Measurements from ENCODE around the gene IL17RC. TPM values are rescaled to one million over a fixed set of nuclear protein-coding genes. Genes with fewer than 3 reads are reported as not detected.
A peak's percentile ranks its signal among the peaks of the same experiment; 100 is the strongest.

Gene IL17RC
- polyA plus RNA-seq, 6 donors from 2014 or later, result 3.9 to 9.1 (median 7.6) TPM

DNA sequence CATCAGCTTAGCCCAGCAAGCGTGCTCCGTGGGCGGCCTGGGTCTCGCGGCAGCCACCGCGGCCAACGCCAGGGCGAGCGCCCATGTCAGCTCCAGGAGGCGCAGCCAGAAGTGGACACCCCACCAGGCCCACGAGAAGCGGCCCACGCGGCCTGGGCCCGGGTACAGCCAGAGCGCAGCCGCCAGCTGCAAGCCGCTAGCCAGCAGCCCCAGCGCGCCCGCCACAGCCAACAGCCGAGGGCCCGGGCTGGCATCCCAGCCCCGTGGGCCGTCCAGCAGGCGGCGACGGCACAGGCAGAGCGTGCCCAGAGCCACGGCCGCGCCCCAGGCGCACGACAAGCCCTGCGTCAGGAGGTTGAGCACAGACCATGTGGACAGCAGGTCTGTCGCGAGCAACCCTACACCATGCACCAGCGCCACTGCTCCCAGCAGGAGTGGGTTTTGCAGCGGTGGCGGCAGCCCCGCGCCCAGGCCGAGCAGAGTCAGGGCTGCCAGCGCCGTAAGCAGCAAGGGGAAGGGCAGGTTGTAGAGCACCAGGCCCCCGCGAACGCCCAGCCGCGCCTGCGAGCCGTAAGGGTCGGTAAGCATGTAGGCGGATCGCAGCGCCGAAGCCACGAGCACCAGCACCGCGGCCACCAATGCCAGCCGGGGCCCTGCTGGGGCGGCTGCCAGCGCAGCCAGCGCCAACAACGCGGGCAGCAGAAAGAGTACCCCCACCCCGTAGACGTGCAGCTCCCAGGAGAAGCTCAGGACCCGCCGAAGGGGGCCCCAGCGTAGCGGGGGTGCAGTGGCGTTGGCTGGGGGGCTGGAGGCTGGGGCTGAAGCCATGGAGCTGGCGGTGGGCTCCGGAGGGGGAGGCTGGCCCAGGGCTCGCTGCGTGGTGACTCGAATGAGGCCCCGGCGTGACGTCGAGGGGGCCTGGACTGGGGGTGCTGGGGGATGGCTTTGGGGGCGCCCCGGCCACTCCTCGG, 30.4 kb downstream of the IL17RC start:
- Mint-ChIP-seq H3K9me3 (no peaks in the 10 kb centered on the region), H3K4me1 (peaks cover 7 to 20% (median 15%) of the 10 kb centered on the region in 3 donors), H3K36me3 (no peaks in the 10 kb centered on the region), H3K27ac (no peak overlapping the region), H3K4me3 (peak overlapping the region in 1 of 8 donors; percentile 15), H3K27me3 (peaks cover 0 to 9% (median 0%) of the 10 kb centered on the region in 3 donors)
- no peak for DNase-seq
- no peak for ATAC-seq (ENCODE audit: low read depth in 2 of 2)

DNA sequence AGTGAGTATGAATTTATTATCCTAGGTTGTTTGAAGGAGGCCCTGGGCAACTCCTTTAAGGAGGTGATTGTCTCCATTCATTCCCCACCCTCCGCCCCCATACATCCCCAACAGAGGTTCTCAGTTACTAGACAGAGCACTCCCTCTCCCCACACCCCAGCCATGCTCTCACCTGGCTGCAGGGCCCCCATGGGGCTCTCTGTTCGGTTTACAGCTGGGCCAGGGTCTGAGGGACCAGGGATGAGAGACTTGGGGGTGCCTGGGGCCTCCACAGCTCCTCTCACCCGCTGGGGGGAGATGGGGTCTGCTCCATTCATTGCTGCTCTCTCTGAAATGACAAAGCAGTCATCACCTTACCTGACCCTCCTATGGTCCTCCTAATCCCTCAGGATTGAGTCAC, 31.7 kb downstream of the IL17RC start:
- peaks cover 7 to 20% (median 20%) of the 10 kb centered on the region in 3 donors for H3K4me1 Mint-ChIP-seq
- no peaks in the 10 kb centered on the region for H3K36me3 Mint-ChIP-seq
- DNase-seq (no peak), ATAC-seq (ENCODE audit: low read depth in 2 of 2) (no peak)
- H3K27me3 Mint-ChIP-seq, result peaks cover 0 to 9% (median 0%) of the 10 kb centered on the region in 3 donors
- H3K4me3 Mint-ChIP-seq, result no peak overlapping the region
- no peak overlapping the region for H3K27ac Mint-ChIP-seq
- no peaks in the 10 kb centered on the region for H3K9me3 Mint-ChIP-seq

DNA sequence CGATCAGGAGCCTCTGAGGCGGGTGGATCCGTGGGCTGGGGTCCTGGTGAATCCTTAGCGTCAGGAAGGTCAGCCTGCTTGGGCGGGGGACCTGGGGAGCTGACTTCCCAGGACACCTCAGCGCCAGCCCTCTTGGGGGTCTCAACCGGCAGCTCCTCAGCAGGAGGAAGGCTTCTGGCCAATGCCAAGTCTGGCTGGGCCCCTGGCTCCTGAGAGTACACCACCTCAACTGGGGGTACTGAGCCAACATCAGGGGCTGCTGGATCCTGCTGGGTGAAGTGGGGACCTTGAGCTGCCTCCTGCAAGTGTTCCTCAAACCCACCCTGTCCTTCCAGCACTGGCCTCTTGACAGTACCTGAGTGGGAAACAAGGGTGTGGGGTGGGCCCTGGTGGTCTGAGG, 32.2 kb downstream of the IL17RC start:
- no peaks in the 10 kb centered on the region for H3K9me3 Mint-ChIP-seq
- no peak for DNase-seq

DNA sequence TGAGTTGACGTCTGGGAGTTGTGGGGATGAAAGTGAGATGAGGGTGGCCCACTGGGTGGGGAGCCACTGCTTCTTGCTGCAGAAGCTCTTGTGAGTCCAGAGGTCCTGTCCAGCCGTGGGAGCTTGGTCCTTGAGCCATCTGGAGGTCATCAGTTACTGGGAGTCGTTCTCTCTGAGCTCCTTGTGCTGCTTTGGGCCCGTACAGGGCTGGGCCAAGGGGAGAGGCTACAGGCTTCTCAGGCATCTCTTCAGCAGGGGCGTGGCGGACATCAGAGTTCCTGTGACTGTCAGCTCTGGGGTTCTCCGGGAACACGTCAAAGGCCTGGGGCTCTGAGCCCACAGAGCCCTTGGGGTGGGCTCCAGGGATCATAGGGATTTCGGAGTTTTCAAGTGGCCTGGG, 32.7 kb downstream of the IL17RC start:
- no peaks in the 10 kb centered on the region for H3K36me3 Mint-ChIP-seq

More for the DNA sequence above, 32.2 kb downstream of the IL17RC start:
- peaks cover 0 to 9% (median 0%) of the 10 kb centered on the region in 3 donors for H3K27me3 Mint-ChIP-seq
- H3K4me1 Mint-ChIP-seq, result peaks cover 7 to 20% (median 20%) of the 10 kb centered on the region in 3 donors
- ATAC-seq (ENCODE audit: low read depth in 2 of 2), result no peak
- no peaks in the 10 kb centered on the region for H3K36me3 Mint-ChIP-seq
- no peak overlapping the region for H3K4me3 Mint-ChIP-seq
- H3K27ac Mint-ChIP-seq, result no peak overlapping the region

DNA sequence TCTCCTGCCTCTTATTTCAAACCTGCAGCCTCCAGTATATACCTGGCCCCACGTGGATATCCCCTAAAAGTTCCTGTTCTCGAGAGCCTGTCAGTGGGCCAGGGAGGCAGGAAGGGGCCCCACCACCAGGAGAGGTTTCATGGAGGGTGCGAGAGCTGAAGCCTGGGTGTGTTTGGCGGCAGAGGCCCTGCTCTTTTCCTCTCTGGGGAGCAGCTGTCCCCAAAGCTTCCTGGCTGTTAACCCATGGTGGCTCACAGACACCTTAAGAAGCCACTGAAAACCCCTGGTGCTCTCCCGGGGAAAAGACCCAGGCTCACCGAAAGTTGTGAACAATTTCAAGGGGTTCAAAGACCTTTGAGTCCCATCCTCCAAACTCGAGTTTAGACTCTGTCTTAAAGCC, 34.2 kb downstream of the IL17RC start:
- DNase-seq, result no peak

More for the DNA sequence above, 32.7 kb downstream of the IL17RC start:
- Mint-ChIP-seq H3K4me3 (peak overlapping the region in 2 of 8 donors; percentile 12), H3K9me3 (no peaks in the 10 kb centered on the region), H3K27me3 (peaks cover 0 to 9% (median 0%) of the 10 kb centered on the region in 3 donors), H3K4me1 (peaks cover 7 to 20% (median 20%) of the 10 kb centered on the region in 3 donors), H3K27ac (peak overlapping the region in 1 of 6 donors; percentile 73)
- DNase-seq (no peak), ATAC-seq (ENCODE audit: low read depth in 2 of 2) (no peak)

DNA sequence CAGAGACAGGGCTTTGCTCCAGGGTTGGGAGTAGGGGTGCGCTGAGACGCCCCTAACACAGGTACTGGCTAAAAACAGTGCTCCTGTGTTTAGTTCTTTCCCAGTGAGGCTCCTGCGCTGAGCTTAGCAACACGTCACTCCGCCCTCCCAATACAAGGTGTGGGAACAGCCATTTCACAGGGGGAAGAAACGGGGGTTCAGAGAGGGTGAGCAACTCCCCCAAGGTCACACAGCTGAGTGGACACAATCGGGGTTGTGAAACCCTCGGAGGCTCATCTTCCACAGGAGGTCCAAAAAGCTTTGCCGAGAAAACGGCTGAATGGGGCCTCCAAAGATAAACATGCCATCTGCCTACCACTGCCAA, 34.7 kb downstream of the IL17RC start:
- Mint-ChIP-seq H3K9me3 (no peaks in the 10 kb centered on the region), H3K27me3 (peaks cover 0 to 9% (median 0%) of the 10 kb centered on the region in 3 donors), H3K4me3 (peak overlapping the region; percentile 62 to 89 (median 82)), H3K36me3 (no peaks in the 10 kb centered on the region), H3K4me1 (peaks cover 7 to 15% (median 14%) of the 10 kb centered on the region in 3 donors), H3K27ac (peak overlapping the region in 2 of 6 donors; percentile 36 to 39)
- DNase-seq, result no peak
- no peak for ATAC-seq (ENCODE audit: low read depth in 2 of 2)

More for the DNA sequence above, 34.2 kb downstream of the IL17RC start:
- peaks cover 7 to 18% (median 15%) of the 10 kb centered on the region in 3 donors for H3K4me1 Mint-ChIP-seq
- peak overlapping the region in 1 of 6 donors; percentile 36 for H3K27ac Mint-ChIP-seq
- ATAC-seq (ENCODE audit: low read depth in 2 of 2), result no peak
- no peaks in the 10 kb centered on the region for H3K9me3 Mint-ChIP-seq
- peaks cover 0 to 9% (median 0%) of the 10 kb centered on the region in 3 donors for H3K27me3 Mint-ChIP-seq
- no peaks in the 10 kb centered on the region for H3K36me3 Mint-ChIP-seq
- peak overlapping the region in 7 of 8 donors; percentile 62 to 89 (median 83) for H3K4me3 Mint-ChIP-seq

DNA sequence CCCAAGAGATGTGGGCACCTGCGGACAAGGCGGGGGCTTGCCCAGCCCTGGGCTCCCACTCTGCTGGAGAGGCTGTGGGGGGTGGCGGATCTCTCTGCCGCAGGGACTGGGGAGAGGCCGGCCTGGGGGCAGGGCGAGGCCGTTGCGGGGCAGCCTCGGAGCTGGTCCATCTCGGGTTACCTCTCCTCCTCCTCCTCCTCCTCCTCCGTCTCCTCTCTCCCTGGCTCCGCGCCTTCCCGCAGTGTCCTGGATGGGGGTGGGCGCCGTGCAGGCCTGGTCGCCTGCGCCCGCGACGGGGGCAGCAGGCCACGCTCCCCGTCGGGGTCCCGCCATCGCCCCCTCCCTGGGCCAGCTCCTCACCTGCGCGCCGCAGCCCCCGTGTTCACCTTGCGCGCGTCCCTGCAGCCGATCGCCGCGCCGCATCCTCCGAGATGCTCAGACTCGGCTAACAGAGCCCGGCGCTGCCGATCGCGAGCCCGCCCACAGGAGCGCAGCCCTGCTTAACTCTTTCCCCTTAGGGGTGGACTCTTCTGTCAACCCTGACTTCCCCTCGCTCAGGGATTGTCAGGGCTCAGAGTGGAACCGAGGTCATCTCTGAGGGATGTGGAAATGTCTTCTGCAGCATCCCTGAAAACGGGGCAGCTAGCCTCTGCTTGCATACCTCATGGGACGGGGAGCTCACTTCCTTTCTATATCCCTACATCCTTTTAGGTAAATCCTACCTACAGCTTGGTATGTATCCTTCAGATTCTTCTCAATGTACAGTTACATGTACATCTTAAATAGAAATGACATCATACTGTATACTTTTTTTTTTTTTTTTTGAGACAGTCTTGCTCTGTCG, 35.3 kb downstream of the IL17RC start, which contains the start of gene PRRT3:
Gene PRRT3, minus strand, starts transcription at position 447 of the 844 bp plus-strand sequence. CDS start 2,293 bp downstream, outside the sequence.
- ATAC-seq (ENCODE audit: low read depth in 2 of 2) (peak; percentile 91 to 92), DNase-seq (peak; percentile 21)
- Mint-ChIP-seq H3K4me1 (peaks cover 7 to 15% (median 14%) of the 10 kb centered on the region in 3 donors), H3K36me3 (no peaks in the 10 kb centered on the region), H3K27ac (peak within 1 kb of the TSS in 4 of 6 donors; percentile 39 to 92 (median 70)), H3K27me3 (peaks cover 0 to 9% (median 0%) of the 10 kb centered on the region in 3 donors), H3K9me3 (no peaks in the 10 kb centered on the region), H3K4me3 (peak within 1 kb of the TSS; percentile 77 to 91 (median 84))

DNA sequence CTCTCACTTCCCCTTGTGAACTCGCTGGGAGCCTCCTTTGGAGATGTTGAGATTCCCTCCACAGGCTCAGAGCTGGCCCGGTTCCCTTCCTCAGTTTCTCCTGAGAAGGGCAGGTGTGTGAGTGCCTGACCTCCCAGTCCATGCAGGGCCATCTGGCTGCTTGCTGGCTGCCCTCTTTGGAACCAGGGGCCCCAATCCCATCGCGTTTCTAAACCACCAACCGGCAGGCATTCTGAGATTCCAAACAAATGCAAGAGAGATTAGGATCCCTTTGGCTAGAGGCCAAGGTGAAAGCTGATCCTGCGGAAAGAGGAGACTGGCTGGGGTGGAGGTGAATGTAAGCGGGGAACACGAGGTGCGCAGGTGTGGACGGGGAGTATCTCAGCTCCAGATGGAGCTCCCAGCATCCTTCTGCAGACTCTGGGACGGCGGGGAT, 38.2 kb downstream of the IL17RC start:
- DNase-seq (no peak), ATAC-seq (ENCODE audit: low read depth in 2 of 2) (no peak)
- Mint-ChIP-seq H3K27me3 (peaks cover 0 to 9% (median 0%) of the 10 kb centered on the region in 3 donors), H3K27ac (peak overlapping the region in 2 of 6 donors; percentile 39 to 82), H3K4me3 (no peak overlapping the region), H3K36me3 (no peaks in the 10 kb centered on the region), H3K9me3 (no peaks in the 10 kb centered on the region), H3K4me1 (peaks cover 7 to 15% (median 14%) of the 10 kb centered on the region in 3 donors)

DNA sequence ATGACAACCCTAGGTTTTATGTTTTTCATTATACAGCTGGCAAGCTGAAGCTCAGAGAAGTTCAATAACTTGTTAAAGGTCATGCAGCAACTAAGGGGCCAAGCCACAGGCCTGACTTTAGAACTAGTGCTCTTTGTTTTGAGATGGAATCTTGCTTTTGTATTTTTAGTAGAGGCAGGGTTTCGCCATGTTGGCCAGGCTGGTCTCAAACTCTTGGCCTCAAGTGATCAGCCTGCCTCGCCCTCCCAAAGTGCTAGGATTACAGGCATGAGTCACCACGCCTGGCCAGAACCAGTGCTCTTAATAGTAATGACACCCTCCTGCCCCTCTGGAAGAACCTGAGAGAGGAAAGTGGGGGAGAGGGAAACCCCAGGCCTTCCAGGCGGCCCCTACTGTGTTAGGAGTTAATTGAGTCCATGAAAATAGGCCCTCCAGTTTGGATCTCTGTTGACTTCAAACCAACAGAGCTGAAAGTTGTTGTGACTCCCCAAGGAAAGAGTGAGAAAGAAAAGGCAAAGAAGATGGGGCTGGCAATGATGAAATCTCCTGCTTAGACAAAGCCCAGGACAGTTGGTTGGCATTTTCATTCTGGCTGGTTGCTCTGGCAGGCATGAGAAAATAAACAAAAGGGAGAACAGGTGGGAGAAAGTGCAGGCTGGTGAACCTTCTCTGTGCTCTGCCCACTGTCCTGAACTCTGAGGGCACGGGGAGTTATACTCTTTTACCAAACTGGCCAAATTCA, 38.9 kb downstream of the IL17RC start:
- ATAC-seq (ENCODE audit: low read depth in 2 of 2), result no peak
- no peak for DNase-seq
- H3K4me1 Mint-ChIP-seq, result peaks cover 7 to 13% (median 10%) of the 10 kb centered on the region in 3 donors
- H3K4me3 Mint-ChIP-seq, result peak overlapping the region in 1 of 8 donors; percentile 65
- H3K9me3 Mint-ChIP-seq, result no peaks in the 10 kb centered on the region
- peaks cover 0 to under 1% of the 10 kb centered on the region in 2 donors for H3K36me3 Mint-ChIP-seq
- H3K27ac Mint-ChIP-seq, result peak overlapping the region in 1 of 6 donors; percentile 6
- peaks cover 0 to 9% (median 0%) of the 10 kb centered on the region in 3 donors for H3K27me3 Mint-ChIP-seq

DNA sequence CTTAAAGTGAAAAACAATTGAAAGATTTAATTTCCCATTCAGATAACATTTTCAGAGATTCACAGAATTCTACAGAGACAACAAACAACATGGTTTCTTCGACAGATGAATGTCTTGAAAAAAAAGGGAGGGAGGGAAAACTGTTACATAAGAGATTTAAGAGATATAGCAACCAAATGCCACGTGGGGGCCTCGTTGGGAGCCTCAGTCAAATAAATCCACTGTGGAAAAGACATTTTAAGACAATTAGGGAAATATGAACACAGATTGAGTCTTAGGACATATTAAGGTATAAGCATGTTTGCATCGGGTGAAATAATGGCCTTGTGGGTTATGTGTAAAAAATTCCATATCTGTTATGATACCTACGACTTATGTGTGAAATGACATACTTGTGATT, 40.3 kb downstream of the IL17RC start:
- H3K27ac Mint-ChIP-seq, result peak overlapping the region in 1 of 6 donors; percentile 23
- peaks cover 0 to 5% of the 10 kb centered on the region in 2 donors for H3K36me3 Mint-ChIP-seq
- H3K9me3 Mint-ChIP-seq, result no peaks in the 10 kb centered on the region
- peaks cover 0 to 4% (median 2%) of the 10 kb centered on the region in 3 donors for H3K4me1 Mint-ChIP-seq
- peak overlapping the region in 1 of 8 donors; percentile 18 for H3K4me3 Mint-ChIP-seq
- ATAC-seq (ENCODE audit: low read depth in 2 of 2) (no peak), DNase-seq (no peak)
- no peaks in the 10 kb centered on the region for H3K27me3 Mint-ChIP-seq

DNA sequence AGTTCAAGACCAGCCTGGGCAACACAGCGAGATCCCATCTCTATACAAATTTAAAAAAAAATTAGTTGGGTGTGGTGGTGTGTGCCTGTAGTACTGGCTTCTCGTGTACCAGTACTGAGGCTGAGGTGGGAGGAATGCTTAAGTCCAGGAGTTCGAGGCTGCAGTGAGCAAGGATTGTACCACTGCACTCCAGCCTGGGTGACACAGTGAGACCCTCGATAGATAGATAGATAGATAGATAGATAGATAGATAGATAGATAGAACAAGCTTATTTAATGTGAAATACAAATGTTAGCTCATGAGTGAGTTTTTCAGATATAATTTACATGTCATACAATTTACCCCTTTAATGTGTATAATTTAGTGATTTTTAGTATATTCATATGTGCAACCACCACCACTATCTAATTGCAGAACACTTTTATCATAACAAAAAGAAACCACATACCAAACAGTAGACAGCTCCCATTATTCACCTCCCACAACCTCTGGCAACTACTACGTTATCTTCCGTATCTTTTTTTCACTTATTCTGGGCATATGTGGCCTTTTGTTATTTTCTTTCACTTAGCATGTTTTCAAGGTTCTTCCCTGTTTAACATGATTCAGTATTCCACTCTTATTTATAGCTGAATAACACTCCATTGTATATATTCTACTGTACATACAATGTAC, 48.4 kb downstream of the IL17RC start:
- no peak overlapping the region for H3K4me3 Mint-ChIP-seq
- H3K27ac Mint-ChIP-seq, result no peak overlapping the region
- DNase-seq (no peak), ATAC-seq (ENCODE audit: low read depth in 2 of 2) (no peak)
- H3K4me1 Mint-ChIP-seq, result no peaks in the 10 kb centered on the region
- H3K36me3 Mint-ChIP-seq, result peaks cover 22 to 35% of the 10 kb centered on the region in 2 donors
- H3K27me3 Mint-ChIP-seq, result no peaks in the 10 kb centered on the region
- H3K9me3 Mint-ChIP-seq, result no peaks in the 10 kb centered on the region

DNA sequence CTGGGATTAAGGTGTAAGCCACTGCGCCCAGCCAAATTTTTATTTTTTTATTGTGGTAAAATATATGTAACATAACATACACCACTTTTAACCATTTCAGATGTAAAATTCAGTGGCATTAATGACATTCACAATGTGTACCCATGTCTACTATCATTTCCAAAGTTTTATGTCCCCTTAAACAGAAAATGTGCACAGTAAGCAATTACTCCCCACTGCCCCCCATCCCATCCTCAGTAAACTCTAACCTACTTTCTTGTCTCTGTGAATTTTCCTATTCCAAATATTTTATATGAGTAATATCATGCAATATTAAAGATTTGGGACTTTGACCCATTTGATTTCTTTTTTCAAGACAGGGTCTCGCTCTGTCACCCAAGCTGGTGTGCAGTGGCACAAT, 49.9 kb downstream of the IL17RC start:
- Mint-ChIP-seq H3K36me3 (peaks cover 22 to 33% of the 10 kb centered on the region in 2 donors), H3K4me1 (no peaks in the 10 kb centered on the region), H3K4me3 (no peak overlapping the region), H3K27ac (peak overlapping the region in 1 of 6 donors; percentile 57), H3K9me3 (no peaks in the 10 kb centered on the region), H3K27me3 (no peaks in the 10 kb centered on the region)
- ATAC-seq (ENCODE audit: low read depth in 2 of 2) (no peak), DNase-seq (no peak)
